MCF 10A (cell line): ENCODE measurements around the gene KCNH1. TPM values are rescaled to one million over a fixed set of nuclear protein-coding genes. Genes with fewer than 3 reads are reported as not detected.

Experiments
- BruUV-seq: library from RNA; stranded (reverse); fragments of 400-500 nt; replicated peaks from 2 replicates; lab custom pipeline; 2021; lab: Mats Ljungman, UMichigan
- CTCF ChIA-PET: fragments of 300-600 bp; sonication (Branson Sonifier 250); formaldehyde crosslinking; extraction: SDS; loops from one replicate; lab custom pipeline; 2021; ENCODE audit warnings: antibody characterized with exemption, inconsistent platforms; lab: Yijun Ruan, JAX
- POLR2A ChIA-PET: fragments of 300-600, 350-650 bp; sonication (Branson Sonifier 250); formaldehyde crosslinking; extraction: SDS; loops from one replicate; lab custom pipeline; 2020; ENCODE audit warnings: antibody characterized with exemption, inconsistent platforms; lab: Yijun Ruan, JAX
- DNase-seq: peaks from one replicate; pipeline ENCODE4 v3.0.0-alpha.2; 2018; ENCODE audit not compliant: unreplicated experiment
- H3K27ac Mint-ChIP-seq: one replicate; pipeline ENCODE4 v1.8.0; 2022; ENCODE audit warnings: mild to moderate bottlenecking, low read depth, mixed read lengths; ENCODE audit not compliant: unreplicated experiment
- H3K27me3 Mint-ChIP-seq: one replicate; pipeline ENCODE4 v1.8.0; 2022; ENCODE audit warnings: mixed read lengths; ENCODE audit not compliant: insufficient read depth, unreplicated experiment
- H3K36me3 Mint-ChIP-seq: one replicate; pipeline ENCODE4 v1.8.0; 2022; ENCODE audit warnings: mild to moderate bottlenecking, moderate library complexity, mixed read lengths; ENCODE audit not compliant: insufficient read depth, unreplicated experiment
- H3K4me1 Mint-ChIP-seq: one replicate; pipeline ENCODE4 v1.8.0; 2022; ENCODE audit warnings: mixed read lengths; ENCODE audit not compliant: insufficient read depth, unreplicated experiment
- H3K4me3 Mint-ChIP-seq: one replicate; pipeline ENCODE4 v1.8.0; 2022; ENCODE audit warnings: mild to moderate bottlenecking, moderate library complexity, mixed read lengths; ENCODE audit not compliant: unreplicated experiment
- H3K9me3 Mint-ChIP-seq: one replicate; pipeline ENCODE4 v1.8.0; 2022; ENCODE audit warnings: mixed read lengths; ENCODE audit not compliant: unreplicated experiment
- intact Hi-C: fragments of 100-400 bp; cut with micrococcal nuclease; formaldehyde crosslinking; loops from 2 replicates; pipeline ENCODE4 v1.14.1; 2022
- total RNA-seq: library from RNA; stranded (reverse); gene quantifications from 2 replicates; pipeline ENCODE4 v1.2.3, GENCODE V29; 2022
- TF ChIP-seq, protein P1 (sequence below): fragments of 200-600 bp; IDR thresholded peaks from one replicate; pipeline ENCODE4 v1.8.0; 2022; ENCODE audit warnings: antibody characterized with exemption, mild to moderate bottlenecking; ENCODE audit not compliant: unreplicated experiment

KCNH1 gene
- total RNA-seq, 1 experiment from 2014 or later = 0.19 TPM

DNA sequence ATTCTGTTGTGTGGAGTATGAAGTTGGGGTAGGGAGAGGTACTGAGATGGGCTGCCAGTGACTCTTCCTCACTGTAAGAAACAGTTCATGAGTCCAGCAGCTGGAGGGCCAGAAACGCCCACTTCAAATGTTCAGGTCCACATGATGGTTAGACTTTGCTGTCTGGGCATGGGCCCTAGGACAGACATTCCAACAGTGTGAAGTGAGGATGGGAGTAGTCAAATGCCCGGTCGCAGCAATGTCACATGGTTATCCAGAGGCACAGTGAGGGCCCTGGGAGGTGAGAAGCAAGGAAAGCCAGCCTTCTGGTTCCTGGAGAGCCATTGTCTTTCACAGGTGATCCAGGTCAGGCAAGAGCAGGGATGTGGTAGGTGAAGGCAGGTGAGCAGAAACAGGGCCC lies 500.8 kb downstream of the KCNH1 start:
- POLR2A ChIA-PET = no interaction called here
- BruUV-seq = no TSS peak
- intact Hi-C loops = no loop called here
- TF ChIP-seq, protein P1, sequence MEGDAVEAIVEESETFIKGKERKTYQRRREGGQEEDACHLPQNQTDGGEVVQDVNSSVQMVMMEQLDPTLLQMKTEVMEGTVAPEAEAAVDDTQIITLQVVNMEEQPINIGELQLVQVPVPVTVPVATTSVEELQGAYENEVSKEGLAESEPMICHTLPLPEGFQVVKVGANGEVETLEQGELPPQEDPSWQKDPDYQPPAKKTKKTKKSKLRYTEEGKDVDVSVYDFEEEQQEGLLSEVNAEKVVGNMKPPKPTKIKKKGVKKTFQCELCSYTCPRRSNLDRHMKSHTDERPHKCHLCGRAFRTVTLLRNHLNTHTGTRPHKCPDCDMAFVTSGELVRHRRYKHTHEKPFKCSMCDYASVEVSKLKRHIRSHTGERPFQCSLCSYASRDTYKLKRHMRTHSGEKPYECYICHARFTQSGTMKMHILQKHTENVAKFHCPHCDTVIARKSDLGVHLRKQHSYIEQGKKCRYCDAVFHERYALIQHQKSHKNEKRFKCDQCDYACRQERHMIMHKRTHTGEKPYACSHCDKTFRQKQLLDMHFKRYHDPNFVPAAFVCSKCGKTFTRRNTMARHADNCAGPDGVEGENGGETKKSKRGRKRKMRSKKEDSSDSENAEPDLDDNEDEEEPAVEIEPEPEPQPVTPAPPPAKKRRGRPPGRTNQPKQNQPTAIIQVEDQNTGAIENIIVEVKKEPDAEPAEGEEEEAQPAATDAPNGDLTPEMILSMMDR = no peak
- CTCF ChIA-PET = no interaction called here
- no peak overlapping the region for H3K27ac Mint-ChIP-seq
- no peaks in the 10 kb centered on the region for H3K4me1 Mint-ChIP-seq
- peaks cover 13% of the 10 kb centered on the region for H3K36me3 Mint-ChIP-seq
- no peaks in the 10 kb centered on the region for H3K9me3 Mint-ChIP-seq
- no peak overlapping the region for H3K4me3 Mint-ChIP-seq
- H3K27me3 Mint-ChIP-seq = peaks cover 4% of the 10 kb centered on the region
- DNase-seq = no peak

DNA sequence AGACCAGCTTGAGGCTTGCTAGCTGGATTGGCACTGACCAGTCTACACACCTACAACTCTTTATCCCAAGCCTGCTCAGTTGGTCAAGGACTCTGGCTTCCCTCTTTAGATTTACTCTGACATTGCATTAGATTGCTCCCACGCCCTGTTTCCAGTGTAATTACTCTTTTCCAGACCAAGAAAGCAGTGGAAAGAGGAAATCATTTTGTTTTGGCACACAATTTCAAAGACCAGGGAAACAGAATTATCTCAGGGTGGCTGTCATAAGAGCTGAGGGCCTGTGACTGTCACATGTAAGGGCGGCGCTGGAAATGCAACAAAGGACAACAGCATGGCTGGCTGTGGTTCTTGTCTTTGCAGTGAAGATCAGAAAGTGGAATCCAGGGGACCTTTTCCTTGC lies 502.5 kb downstream of the KCNH1 start:
- no TSS peak for BruUV-seq
- H3K4me3 Mint-ChIP-seq = no peak overlapping the region
- H3K9me3 Mint-ChIP-seq = no peaks in the 10 kb centered on the region
- H3K27ac Mint-ChIP-seq = no peak overlapping the region
- no peaks in the 10 kb centered on the region for H3K27me3 Mint-ChIP-seq
- TF ChIP-seq, protein P1 = no peak
- POLR2A ChIA-PET = no interaction called here
- intact Hi-C loops = no loop called here
- H3K4me1 Mint-ChIP-seq = no peaks in the 10 kb centered on the region
- CTCF ChIA-PET = interaction anchor here (0.7 kb wide), 1 partner anchor 20 kb away, joined by 3 read pairs; no protein-coding TSS in a partner anchor
- H3K36me3 Mint-ChIP-seq = peaks cover 13% of the 10 kb centered on the region
- DNase-seq = no peak

DNA sequence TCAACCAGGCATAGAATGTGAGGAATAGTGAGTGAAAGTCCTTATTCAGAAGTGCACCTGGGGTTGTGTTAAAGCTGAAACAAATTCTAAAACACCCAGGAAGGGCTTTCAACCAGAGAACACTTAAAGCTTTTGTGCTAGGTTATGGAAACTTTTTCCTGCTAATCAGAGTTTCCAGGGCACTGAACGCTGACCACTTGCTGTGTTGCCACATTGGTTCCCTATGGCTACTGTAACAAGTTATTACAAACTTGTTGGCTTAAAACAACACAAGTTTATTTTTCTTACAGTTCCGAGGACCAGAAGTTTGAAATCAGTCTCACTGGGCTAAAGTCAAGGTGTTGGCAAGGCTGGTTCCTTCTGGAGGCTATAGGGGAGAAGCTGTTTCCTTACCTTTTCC lies 504.7 kb downstream of the KCNH1 start:
- Mint-ChIP-seq H3K4me3 (no peak overlapping the region), H3K27me3 (no peaks in the 10 kb centered on the region), H3K9me3 (no peaks in the 10 kb centered on the region), H3K36me3 (peaks cover 13% of the 10 kb centered on the region), H3K4me1 (no peaks in the 10 kb centered on the region), H3K27ac (no peak overlapping the region)
- TF ChIP-seq, protein P1 = no peak
- intact Hi-C loops = no loop called here
- ChIA-PET CTCF (interaction anchor here (0.9 kb wide), 1 partner anchor 12 kb away, joined by 3 read pairs; no protein-coding TSS in a partner anchor), POLR2A (no interaction called here)
- no peak for DNase-seq
- BruUV-seq = no TSS peak

DNA sequence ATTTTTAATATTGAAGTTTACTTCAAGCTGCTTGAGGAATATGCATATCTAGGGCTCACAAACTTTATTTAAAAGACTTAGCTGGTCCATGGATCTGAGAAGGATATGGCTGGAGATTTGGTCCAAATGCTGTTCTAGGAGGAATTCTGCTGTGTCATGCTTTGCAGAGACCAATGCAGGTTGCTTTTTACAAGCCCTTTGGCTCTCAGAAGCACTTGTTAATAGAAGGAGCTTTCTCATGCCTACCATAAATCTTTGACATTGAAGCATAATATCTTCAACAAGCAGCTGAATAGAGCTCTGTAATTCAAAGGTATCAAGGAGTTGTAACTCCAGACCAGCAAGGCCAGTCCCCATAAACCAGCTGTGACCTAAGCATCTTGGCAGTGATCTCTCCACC lies 506.2 kb downstream of the KCNH1 start:
- Mint-ChIP-seq H3K27ac (no peak overlapping the region), H3K9me3 (no peaks in the 10 kb centered on the region), H3K27me3 (no peaks in the 10 kb centered on the region), H3K36me3 (peaks cover 8% of the 10 kb centered on the region), H3K4me1 (no peaks in the 10 kb centered on the region), H3K4me3 (no peak overlapping the region)
- TF ChIP-seq, protein P1 = no peak
- ChIA-PET CTCF (interaction anchor here (0.5 kb wide), 1 partner anchor 29 kb away, joined by 3 read pairs; no protein-coding TSS in a partner anchor), POLR2A (no interaction called here)
- BruUV-seq = no TSS peak
- intact Hi-C loops = no loop called here
- no peak for DNase-seq

Other genes starting within 250 kb of the KCNH1 start
- 70.1 and 70.3 TPM in 2 replicates for gene RCOR3, start 125.2 kb upstream of the KCNH1 start, total RNA-seq
- gene TRAF5, start 192.7 kb upstream of the KCNH1 start, total RNA-seq = 16.0 and 17.8 TPM in 2 replicates